CD4-positive, alpha-beta T cell treated with Interleukin-15 for 1 hour (primary cell): ENCODE data around the gene ABRAXAS1.
"Not testable (repeated sequence)": the region's sequence is repeated elsewhere in the genome, so short reads cannot be mapped to it uniquely, and the experiment has no call there.

ENCODE experiments used
- DNase-seq: peaks from one replicate; pipeline ENCODE4 v3.0.0-alpha.2; 2020

Gene ABRAXAS1

DNA sequence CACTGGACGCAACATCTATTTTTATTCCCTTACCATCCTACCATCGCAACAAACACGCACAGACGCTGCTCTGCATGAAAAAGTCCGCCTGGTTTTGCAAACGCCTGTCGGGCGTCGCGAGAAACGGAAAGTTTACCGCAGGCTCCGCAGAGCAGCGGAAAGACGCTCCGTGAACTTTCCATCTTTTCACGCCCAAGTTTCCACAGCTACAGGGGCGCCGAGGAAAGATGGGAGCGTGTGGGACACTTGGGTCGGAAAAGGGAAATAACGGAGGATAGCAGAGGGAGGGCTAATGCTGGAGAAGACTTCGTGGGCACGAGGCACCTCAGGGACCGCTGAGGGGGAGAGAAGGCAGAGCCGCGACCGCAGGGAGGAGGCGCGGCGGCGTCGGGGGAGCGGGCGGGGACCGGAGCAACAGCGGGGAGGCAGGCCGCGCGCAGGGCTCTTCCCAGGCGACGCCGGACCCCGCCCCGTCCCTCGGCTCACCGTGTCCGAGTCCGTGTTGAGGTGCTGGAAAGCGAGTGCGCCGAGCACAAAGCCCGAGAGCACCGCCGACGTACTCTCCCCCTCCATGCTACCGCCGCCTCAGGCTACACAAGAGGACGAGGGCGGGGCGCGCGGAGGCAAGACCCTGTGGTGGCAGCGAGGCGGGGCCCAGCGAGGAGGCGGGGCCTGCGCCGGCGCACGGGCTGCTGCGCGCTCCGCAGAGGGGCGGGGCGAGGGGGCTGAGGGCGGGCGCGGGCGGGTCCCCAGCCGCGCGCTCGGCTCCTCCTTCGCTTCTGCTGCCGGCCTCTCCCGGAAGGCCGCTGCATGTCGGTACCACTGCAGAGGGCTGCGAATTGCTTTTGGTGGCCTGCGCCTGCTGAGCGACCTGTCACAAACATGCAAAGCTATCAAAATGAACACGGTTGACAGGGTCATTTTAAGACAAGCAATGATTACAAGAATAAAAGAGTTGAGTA is at the start of gene ABRAXAS1:
ABRAXAS1 (minus strand) TSS at position 601 of the 962 bp plus-strand sequence; CDS start at position 573, 28 bp downstream.
- DNase-seq: peak; percentile 94

DNA sequence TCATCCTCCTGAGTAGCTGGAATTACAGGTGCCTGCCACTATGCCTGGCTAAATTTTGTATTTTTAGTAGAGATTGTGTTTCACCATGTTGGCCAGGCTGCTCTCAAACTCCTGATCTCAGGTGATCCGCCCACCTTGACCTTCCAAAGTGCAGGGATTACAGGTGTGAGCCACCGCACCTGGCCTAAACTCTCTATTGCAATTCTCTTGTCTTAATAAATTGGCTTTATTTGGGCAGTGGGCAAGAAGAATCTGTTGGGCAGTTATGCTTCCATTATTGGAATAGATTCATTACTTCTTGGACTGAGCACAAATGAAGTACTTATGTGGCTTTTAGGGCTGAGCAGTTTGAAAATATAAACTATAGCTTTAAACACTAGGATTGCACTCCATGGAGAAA is 42.8 kb upstream of the ABRAXAS1 start:
- no peak for DNase-seq

DNA sequence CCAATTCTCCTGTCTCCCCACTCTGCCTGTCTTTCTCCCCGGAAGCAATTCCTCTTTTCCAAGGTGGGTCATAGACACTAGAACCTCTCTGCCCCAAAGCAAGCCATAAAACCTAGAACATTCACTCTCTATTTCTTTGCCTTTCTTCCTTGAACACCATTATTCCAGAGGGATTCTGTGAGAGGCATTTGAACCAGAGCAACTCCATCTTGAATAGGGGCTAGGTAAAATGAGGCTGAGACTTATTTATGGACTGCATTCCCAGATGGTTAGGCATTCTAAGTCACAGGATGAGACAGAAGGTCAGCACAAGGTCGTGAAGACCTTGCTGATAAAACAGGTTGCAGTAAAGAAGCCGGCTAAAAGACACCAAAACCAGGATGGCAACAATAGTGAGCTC is 37.3 kb upstream of the ABRAXAS1 start:
- no peak for DNase-seq

DNA sequence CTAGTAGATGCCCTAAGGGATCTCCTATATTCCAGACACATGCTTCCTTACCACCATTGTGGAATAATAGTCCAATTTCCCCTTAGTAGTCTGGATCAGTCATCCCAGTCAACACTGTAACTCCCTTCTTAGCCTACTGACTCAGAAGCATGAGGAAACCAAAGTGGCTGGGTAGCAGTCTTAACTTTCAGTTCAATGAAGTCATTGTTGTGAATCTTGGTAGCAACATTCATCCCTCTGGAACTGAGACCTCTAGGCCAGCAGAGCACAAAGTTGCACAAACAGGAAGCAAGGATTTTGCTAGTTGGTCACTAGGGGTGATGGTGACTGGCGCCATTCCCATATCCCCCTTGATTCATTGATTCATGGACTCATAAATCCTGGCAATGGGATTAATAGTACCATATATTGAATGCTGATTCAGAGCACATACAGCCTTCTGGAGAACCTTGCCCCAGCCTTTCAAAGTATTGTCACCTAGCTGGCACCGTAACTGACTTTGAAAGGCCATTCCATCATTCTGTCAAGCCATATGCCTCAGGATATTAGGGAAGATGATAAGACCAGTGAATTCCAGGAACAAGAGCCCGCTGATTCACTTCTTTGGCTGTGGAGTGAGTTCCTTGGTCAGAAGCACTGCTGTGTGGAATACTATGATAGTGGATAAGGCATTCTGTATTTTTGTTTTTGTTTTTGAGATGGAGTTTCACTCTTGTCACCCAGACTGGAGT is 31.3 kb upstream of the ABRAXAS1 start:
- DNase-seq: no peak

DNA sequence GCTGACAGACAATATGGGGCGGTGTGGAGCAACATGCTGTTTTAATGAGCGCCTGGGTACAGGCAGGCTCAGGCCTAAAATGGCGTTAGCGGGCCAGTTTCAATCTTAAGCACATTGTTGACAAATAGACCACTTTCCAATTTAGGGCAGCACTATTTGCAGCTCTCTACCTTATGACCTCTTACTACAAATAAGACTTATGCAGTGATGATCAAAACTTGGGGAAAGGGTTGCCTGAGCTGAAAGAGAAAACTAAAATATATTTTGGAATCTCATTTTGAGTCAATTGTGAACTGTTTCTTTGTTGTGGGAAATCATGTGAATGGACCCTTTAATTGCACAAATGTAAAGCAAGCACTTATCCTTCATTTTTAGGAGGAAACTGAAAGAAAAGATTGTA is 25.5 kb upstream of the ABRAXAS1 start:
- DNase-seq: no peak

DNA sequence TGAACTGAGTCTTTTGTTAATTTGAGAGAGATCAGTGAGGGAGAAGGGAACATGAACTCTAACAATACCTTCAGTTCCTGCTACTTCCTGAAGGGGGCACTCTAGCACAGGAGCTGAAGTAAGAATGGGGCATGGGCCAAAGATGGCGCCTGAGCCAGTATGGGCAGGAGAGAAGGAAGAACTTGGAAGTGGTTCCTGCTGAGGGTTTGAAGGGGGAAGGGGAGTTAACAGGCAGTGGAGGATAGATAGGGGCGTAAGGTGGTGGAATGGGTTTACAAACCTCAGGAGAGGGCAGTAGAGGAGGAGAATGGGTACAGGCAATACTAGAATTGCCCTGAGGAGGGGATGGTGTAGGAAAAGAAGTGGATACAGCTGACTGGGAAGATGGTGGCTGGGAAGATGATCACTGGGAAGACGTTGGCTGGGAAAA is 24.3 kb upstream of the ABRAXAS1 start:
- peak; percentile 31 for DNase-seq

DNA sequence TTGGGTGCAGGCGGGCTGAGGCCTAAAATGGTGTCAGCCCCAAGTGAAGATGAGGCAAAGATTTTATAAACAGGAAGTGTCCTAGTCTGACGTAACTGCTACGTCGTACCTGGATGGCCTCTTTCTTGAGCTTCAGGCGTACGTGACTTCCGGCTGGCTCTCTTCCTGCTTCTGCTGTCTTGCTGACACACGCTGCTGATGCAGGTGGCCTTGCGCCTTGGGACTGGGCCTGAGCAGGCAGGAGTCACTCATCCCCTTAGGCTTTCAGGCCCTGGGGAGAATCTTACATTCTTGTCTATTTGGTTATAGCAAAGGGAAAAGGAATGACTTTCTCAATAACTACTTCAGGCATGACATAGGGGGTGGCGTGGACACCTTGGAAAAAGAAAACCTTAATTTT is 20.1 kb upstream of the ABRAXAS1 start:
- no peak for DNase-seq

DNA sequence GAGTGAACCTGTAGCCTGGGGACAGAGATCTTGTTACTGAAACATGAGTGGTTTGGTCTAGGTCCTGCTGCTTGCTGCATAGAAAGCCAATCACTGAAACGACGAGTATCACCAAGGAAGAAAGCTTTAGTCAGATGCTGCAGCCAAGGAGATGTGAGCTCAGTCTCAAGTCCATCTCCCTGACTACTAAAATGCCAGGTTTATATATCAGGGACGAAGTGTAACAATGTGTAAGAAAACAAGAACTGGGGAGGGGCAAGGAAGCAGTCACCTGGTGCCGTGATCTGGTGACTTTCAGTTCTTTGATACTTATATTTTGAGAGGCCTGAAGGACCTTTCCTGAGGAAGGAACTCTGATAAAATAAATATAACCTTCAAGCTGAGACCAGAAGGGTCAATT is 19.6 kb upstream of the ABRAXAS1 start:
- no peak for DNase-seq

GRCh38 chr4:83503974-83504373 is 19.1 kb upstream of the ABRAXAS1 start:
- peak; percentile 20 for DNase-seq

DNA sequence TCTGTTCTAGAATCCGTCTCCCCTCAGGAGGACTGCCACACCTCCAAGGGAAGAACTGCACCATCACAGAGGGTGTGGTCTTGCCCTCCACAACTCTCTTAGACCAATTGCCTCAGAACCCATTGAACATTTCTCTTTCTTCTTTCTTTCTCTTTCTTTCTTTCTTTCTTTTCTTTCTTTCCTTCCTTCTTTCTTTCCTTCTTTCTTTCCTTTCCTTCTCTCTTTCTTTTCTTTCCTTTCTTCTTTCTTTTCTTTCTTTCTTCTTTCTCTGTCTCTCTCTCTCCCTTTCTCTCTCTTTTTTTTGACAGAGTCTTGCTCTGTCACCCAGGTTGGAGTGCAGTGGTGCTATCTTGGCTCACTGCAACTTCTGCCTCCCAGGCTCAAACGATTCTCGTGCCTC is 16.8 kb upstream of the ABRAXAS1 start:
- not testable (repeated sequence) for DNase-seq

- no peak for DNase-seq
Measured at GRCh38 chr4:83498187-83498586, 13.3 kb upstream of the ABRAXAS1 start.

GRCh38 chr4:83496085-83496917 is 11.4 kb upstream of the ABRAXAS1 start:
- not testable (repeated sequence) for DNase-seq

DNA sequence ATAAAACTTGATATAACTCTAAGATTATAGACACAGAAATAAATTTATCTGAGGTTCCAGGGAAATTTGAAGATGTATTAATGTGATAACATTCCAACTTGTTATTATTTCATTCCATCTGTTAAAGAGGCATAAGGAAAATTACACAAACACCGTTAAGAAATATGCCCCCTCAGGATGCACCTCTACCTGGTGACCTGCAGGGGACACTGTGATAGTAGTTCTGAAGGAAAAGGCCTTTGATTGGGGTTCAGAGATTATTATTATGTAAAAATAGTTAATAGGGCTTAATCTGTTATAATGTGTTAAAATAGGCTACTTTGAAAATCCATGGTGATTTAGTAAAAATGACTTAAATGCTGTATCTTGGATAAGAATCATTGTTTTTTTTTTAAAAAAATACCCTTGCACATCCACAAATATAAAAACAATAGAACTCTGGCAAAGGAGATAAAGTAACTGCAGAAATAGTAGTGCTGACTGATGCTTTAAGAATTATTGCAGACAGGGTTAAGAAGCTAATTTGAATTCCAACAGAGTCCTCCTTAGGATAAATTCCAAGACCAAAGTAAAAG is 6.1 kb upstream of the ABRAXAS1 start:
- no peak for DNase-seq

GRCh38 chr4:83489711-83490326 is 4.9 kb upstream of the ABRAXAS1 start:
- DNase-seq: no peak

GRCh38 chr4:83486457-83487129 is 1.7 kb upstream of the ABRAXAS1 start:
- no peak for DNase-seq

DNA sequence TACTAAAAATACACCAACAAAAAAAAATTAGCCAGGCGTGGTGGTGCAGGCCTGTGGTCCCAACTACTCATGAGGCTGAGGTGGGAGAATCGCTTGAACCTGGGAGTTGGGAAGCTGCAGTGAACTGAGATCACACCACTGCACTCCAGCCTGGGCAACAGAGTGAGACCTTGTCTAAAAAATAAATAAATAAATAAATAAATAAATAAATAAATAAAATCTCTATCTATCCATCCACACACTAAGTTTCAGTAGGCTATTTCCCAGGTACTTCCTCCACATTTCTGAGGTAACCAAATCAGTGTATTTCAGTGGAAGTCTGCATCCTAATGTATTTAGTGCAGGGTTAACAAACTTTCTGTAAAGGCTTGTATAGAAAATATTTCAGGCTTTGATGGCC is 10.9 kb downstream of the ABRAXAS1 start:
- no peak for DNase-seq

DNA sequence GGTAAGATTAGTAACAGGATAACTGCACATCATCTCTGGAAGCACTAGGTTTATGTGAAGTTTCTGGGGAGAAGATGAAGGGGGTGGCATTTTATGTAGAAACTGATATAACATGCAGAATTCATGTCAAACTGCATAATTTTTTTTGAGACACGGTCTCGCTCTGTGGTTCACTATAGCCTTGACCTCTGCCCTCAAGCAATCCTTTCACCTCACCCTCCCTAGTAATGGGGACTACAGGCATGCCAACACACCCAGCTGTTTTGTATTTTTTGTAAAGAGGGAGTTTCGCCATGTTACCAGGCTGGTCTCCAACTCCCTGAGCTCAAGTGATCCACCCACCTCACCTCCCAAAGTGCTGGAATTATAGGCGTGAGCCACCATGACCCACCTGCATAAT is 11.5 kb downstream of the ABRAXAS1 start:
- DNase-seq: no peak

DNA sequence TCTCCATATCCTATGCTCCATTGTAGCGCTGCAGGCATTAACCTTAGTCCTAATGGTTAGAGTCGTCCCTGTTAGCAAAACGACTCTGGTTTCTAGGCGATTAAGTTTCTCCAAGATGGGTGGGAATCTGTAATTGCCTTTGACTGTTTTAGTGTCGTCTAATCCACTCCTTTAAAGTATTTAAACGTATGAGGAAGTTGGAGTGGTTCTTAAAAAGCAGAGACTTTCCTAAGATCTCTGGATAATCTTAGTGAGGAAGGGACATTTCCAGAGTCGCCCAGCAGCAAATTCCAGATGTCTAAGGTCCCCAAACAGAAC is 28.8 kb downstream of the ABRAXAS1 start:
- DNase-seq: no peak

GRCh38 chr4:83455281-83456183 is 29.4 kb downstream of the ABRAXAS1 start, which contains the start of the genes HELQ and MRPS18C:
Gene HELQ, minus strand, starts transcription at chr4:83455823. Its CDS starts 130 bp downstream, at chr4:83455693.
Gene MRPS18C, plus strand, starts transcription at chr4:83456058. Its CDS starts 20 bp downstream, at chr4:83456078.
- DNase-seq: peak; percentile 98

DNA sequence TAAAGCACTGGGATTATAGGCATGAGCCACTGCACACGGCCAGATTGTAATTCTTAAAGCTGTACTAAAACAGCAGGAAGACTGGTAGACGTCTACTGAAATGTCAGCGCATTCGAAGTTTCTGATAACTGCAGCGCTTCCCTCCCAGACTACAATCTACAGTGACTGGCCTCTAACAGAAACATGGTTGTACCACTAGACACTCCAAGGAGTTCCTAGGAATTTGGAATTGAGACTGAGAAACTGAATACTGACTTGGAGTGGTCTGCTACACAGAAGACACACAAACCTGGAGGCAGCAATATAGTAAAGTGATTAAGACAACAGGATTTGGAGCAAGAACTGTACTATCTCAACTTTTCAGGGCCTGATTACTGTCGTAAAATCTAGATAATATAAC is 30.2 kb downstream of the ABRAXAS1 start:
- DNase-seq: no peak
